ENCODE measurements around the gene SPINK4.

SPINK4 gene

DNA sequence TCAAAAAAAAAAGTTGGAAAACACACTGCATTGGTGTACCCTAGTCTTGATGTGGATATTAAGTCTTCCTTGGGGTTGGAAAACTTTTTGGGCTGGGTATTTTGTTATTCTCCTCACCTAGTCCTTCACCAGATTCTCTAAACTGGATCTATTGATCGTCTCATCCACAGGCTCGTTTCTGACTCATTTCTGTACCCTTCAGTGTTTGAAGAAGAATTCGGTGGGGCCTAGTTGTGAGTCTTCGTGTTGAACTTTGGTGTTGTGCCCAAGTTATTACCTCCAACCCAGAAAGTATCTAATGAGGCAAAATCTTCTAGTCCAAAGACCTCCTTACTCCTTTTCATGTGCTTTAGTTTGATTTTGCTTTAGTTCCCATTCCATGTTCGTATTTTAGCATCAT lies 51.9 kb downstream of the SPINK4 start:
- no peak for DNase-seq (ENCODE audit: low read depth)

DNA sequence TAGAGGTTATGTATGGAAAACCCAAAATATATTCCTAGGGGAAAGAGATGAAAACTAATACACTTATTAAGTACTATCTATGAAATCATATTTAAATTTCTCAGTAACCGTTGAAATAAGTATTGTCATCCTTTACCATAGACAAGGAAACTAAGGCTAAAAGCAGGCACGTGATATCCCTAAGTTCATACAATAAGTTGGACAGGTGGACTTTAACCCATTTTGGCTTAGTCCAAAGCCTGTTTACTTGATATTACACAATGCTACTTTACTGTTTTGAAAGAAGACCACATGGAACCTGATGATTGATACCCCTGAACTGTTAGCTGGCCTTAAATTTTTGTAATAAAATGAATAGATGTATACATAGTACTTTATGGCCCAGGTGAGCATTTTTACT lies 53.8 kb downstream of the SPINK4 start:
- no peak for DNase-seq (ENCODE audit: low read depth)

DNA sequence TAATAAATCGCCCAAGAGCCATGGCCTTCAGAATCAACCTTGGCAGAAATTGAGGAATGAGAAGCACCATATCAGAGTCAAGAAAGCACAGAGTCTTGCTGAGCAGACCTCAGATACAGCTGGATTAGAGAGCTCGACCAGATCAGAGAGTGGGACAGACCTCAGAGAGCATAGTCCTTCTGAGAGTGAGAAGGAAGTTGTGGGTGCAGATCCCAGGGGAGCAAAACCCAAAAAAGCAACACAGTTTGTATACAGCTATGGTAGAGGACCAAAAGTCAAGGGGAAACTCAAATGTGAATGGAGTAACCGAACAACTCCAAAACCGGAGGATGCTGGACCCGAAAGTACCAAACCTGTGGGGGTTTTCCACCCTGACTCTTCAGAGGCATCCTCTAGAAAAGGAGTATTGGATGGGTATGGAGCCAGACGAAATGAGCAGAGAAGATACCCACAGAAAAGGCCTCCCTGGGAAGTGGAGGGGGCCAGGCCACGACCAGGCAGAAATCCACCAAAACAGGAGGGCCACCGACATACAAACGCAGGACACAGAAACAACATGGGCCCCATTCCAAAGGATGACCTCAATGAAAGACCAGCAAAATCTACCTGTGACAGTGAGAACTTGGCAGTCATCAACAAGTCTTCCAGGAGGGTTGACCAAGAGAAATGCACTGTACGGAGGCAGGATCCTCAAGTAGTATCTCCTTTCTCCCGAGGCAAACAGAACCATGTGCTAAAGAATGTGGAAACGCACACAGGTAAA lies 54.9 kb downstream of the SPINK4 start:
- no peak for DNase-seq (ENCODE audit: low read depth)

DNA sequence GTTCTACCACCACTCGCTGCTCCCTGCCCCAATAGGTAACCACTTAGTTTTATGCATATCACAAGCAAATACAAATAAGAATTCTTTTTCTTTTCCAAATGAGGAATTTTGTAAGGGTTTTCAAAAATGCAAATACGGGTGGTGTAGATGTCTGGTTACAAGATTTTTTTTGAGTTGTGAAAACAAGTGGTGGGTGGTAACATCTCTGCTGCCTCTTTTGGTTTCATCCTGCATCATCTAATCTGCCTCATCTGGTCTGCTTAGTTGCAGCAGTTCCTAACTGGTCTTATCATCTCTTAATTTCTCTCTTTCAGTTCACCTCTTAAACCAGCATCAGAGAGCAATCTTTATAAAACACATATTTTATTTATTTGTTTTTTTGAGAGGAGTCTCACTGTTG lies 55.6 kb downstream of the SPINK4 start:
- DNase-seq (ENCODE audit: low read depth) = no peak

DNA sequence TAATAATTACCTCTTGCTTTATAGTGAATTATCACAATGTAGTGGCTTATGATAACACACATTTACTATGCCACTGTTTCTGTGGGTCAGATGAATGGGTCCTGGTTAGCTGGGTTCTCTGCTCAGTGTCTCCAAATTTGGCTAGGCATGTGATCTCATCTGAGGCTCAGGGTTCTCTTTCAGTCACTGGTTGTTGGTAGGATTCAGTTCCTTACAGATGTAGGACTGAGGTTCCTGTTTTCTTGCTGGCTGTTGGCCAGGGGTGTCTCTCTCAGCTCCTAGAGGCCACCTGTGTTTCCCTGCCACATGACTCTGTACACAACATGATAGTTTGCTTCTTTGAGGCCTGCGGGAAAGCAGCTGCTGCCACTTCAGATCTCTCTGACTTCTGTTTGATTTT lies 57.5 kb downstream of the SPINK4 start:
- no peak for DNase-seq (ENCODE audit: low read depth)

Data from fibroblast of the conjunctiva (primary cell).